ENCODE data around the gene ACTR10.

ACTR10 gene

GRCh38 chr14:58249611-58250010, 49.7 kb downstream of the ACTR10 start:
- TF ChIP-seq CTCF (IDR thresholded peaks at IDR 0.05) = no peak

GRCh38 chr14:58258156-58258555, 58.2 kb downstream of the ACTR10 start:
- no peak for TF ChIP-seq CTCF (IDR thresholded peaks at IDR 0.05)

- no peak for TF ChIP-seq CTCF (IDR thresholded peaks at IDR 0.05)
Observed at GRCh38 chr14:58265401-58265800, 65.5 kb downstream of the ACTR10 start.

GRCh38 chr14:58270628-58271027, 70.7 kb downstream of the ACTR10 start:
- TF ChIP-seq CTCF (IDR thresholded peaks at IDR 0.05) = no peak

GRCh38 chr14:58272588-58273372, 72.8 kb downstream of the ACTR10 start:
- TF ChIP-seq CTCF (IDR thresholded peaks at IDR 0.05) = no peak; the same call in 1 of the 2 replicates

- TF ChIP-seq CTCF (IDR thresholded peaks at IDR 0.05) = no peak
Observed at GRCh38 chr14:58274881-58275280, 74.9 kb downstream of the ACTR10 start.

GRCh38 chr14:58275527-58276190, 75.7 kb downstream of the ACTR10 start:
- TF ChIP-seq CTCF (IDR thresholded peaks at IDR 0.05) = no peak
